Mucosa of descending colon (tissue), 3 donors: ENCODE measurements around the gene KIFC1. TPM values are rescaled to one million over a fixed set of nuclear protein-coding genes. Genes with fewer than 3 reads are reported as not detected.
A peak's percentile ranks its signal among the peaks of the same experiment; 100 is the strongest.

Experiments
- ATAC-seq: fragments of 200-7000 bp; cut with Tn5 transposase; one replicate; pipeline ENCODE4 v1.9.1; 2020; ENCODE audit warnings: mild to moderate bottlenecking, moderate library complexity
- DNase-seq, 3 donors: peaks; one replicate each; pipeline ENCODE4 v3.0.0-alpha.2; 2020
- H3K36me3 ChIP-seq: fragments of 200-600 bp; one replicate; pipeline ENCODE4 v1.8.0; 2021; ENCODE audit warnings: low read depth, mild to moderate bottlenecking
- H3K4me1 ChIP-seq: fragments of 200-600 bp; one replicate; pipeline ENCODE4 v1.8.0; 2021; ENCODE audit warnings: low read depth, mild to moderate bottlenecking
- H3K4me3 ChIP-seq: fragments of 200-600 bp; one replicate; pipeline ENCODE4 v1.8.0; 2021; ENCODE audit warnings: mild to moderate bottlenecking
- H3K9me3 ChIP-seq: fragments of 200-600 bp; one replicate; pipeline ENCODE4 v1.8.0; 2021; ENCODE audit warnings: mild to moderate bottlenecking
- CTCF ChIP-seq: fragments of 200-600 bp; IDR thresholded peaks from one replicate; pipeline ENCODE4 v1.8.0; 2022; ENCODE audit warnings: antibody characterized with exemption, mild to moderate bottlenecking
- intact Hi-C, 2 donors: fragments of 100-400 bp; cut with DNase I in 1 of 2; cut with micrococcal nuclease in 1 of 2; formaldehyde crosslinking; loops; one replicate each; pipeline versions ENCODE4 v1.11.0 to v1.11.1; 2022; cut with DNase I, micrococcal nuclease
- total RNA-seq, 3 donors: library from RNA; stranded (reverse); fragmentation: NEBNext Ultra II Directional in 2 of 3; extraction: Animal tissue kit (Norgen Biotek cat#: 25700) in 2 of 3; gene quantifications; one replicate each; pipeline versions ENCODE4 v1.2.1 to v1.2.4, GENCODE V29; 2021 to 2023
- donor health status: DM: no; HTN: no; CAD: no; lungs with moderate emphysema.
- donor health status: DM: no; HTN: no; CAD: no.
- donor health status: DM: no; HTN: yes; CAD: no.

Gene KIFC1
- total RNA-seq, 3 donors from 2014 or later = 3.5 to 21.1 (median 6.3) TPM

GRCh38 chr6:33419580-33420490 lies 28.2 kb downstream of the KIFC1 start, which contains the start of gene SYNGAP1:
Gene SYNGAP1, plus strand, starts transcription at chr6:33420065. Its CDS starts 200 bp downstream, at chr6:33420265.
- peaks cover 5% of the 10 kb centered on the region for H3K36me3 ChIP-seq
- peak; percentile 57 to 79 (median 61) for DNase-seq
- intact Hi-C loops = no loop called here
- H3K4me3 ChIP-seq = no peak within 1 kb of the TSS
- ATAC-seq = no peak
- TF ChIP-seq CTCF = no peak
- no peaks in the 10 kb centered on the region for H3K9me3 ChIP-seq
- peaks cover 31% of the 10 kb centered on the region for H3K4me1 ChIP-seq

GRCh38 chr6:33420491-33421343 lies 29.1 kb downstream of the KIFC1 start:
- no peak overlapping the region for H3K4me3 ChIP-seq
- intact Hi-C loops = no loop called here
- TF ChIP-seq CTCF = no peak
- DNase-seq = no peak
- H3K36me3 ChIP-seq = peaks cover 3% of the 10 kb centered on the region
- no peaks in the 10 kb centered on the region for H3K9me3 ChIP-seq
- no peak for ATAC-seq
- H3K4me1 ChIP-seq = peaks cover 37% of the 10 kb centered on the region

- Histone ChIP-seq H3K4me3 (no peak overlapping the region), H3K9me3 (no peaks in the 10 kb centered on the region), H3K4me1 (peaks cover 31% of the 10 kb centered on the region), H3K36me3 (no peaks in the 10 kb centered on the region)
- DNase-seq (no peak), ATAC-seq (no peak)
- TF ChIP-seq CTCF = no peak
- intact Hi-C loops = no loop called here
Observed at GRCh38 chr6:33421344-33421643, 29.7 kb downstream of the KIFC1 start.

GRCh38 chr6:33423777-33424176 lies 32.2 kb downstream of the KIFC1 start:
- Histone ChIP-seq H3K4me1 (peaks cover 31% of the 10 kb centered on the region), H3K4me3 (no peak overlapping the region), H3K9me3 (no peaks in the 10 kb centered on the region), H3K36me3 (no peaks in the 10 kb centered on the region)
- no peak for TF ChIP-seq CTCF
- intact Hi-C loops = no loop called here
- DNase-seq = no peak
- ATAC-seq = no peak

- no peaks in the 10 kb centered on the region for H3K9me3 ChIP-seq
- peak overlapping the region; percentile 20 for H3K4me3 ChIP-seq
- intact Hi-C loops = no loop called here
- peaks cover 30% of the 10 kb centered on the region for H3K4me1 ChIP-seq
- no peak for TF ChIP-seq CTCF
- no peak for ATAC-seq
- DNase-seq = peak in 2 of 3 donors; percentile 44 to 57
- H3K36me3 ChIP-seq = no peaks in the 10 kb centered on the region
Observed at GRCh38 chr6:33424855-33425667, 33.4 kb downstream of the KIFC1 start.
